ENCODE measurements around the gene ESPL1. TPM values are rescaled to one million over a fixed set of nuclear protein-coding genes. Genes with fewer than 3 reads are reported as not detected.

Gene ESPL1
- polyA plus RNA-seq, 1 experiment: 7.3 TPM

GRCh38 chr12:53252349-53252916 lies 15.7 kb upstream of the ESPL1 start:
- TF ChIP-seq CTCF (IDR thresholded peaks at IDR 0.05; ENCODE audit: insufficient read depth, low read depth, low read length): no peak
- POLR2A ChIA-PET: no interaction called here
- H3K4me3 ChIP-seq (ENCODE audit: low read depth, low read length): peak overlapping the region; percentile 83
- no peaks in the 10 kb centered on the region for H3K27me3 ChIP-seq (ENCODE audit: control insufficient read depth, insufficient read depth, low read length)
- CTCF ChIA-PET: interaction anchor here (0.7 to 5.5 kb wide), 8 partner anchors 9 to 49 kb away, joined by 3 to 40 read pairs (median 4); partner anchors contain the start of gene ESPL1
- no peak for DNase-seq (ENCODE audit: low read depth)
- H3K36me3 ChIP-seq (ENCODE audit: control insufficient read depth, insufficient read depth, low read length): peaks cover 11% of the 10 kb centered on the region

GRCh38 chr12:53253298-53253697 lies 14.8 kb upstream of the ESPL1 start:
- Histone ChIP-seq H3K4me3 (ENCODE audit: low read depth, low read length) (no peak overlapping the region), H3K27me3 (ENCODE audit: control insufficient read depth, insufficient read depth, low read length) (no peaks in the 10 kb centered on the region), H3K36me3 (ENCODE audit: control insufficient read depth, insufficient read depth, low read length) (peaks cover 11% of the 10 kb centered on the region)
- TF ChIP-seq CTCF (IDR thresholded peaks at IDR 0.05; ENCODE audit: insufficient read depth, low read depth, low read length): no peak
- DNase-seq (ENCODE audit: low read depth): no peak
- ChIA-PET CTCF (interaction anchor here (0.5 to 5.5 kb wide), 6 partner anchors 10 to 42 kb away, joined by 3 to 40 read pairs (median 4); partner anchors contain the start of genes ESPL1 and PFDN5), POLR2A (no interaction called here)

- Histone ChIP-seq H3K4me3 (ENCODE audit: low read depth, low read length) (no peak overlapping the region), H3K27me3 (ENCODE audit: control insufficient read depth, insufficient read depth, low read length) (no peaks in the 10 kb centered on the region), H3K36me3 (ENCODE audit: control insufficient read depth, insufficient read depth, low read length) (peaks cover 11% of the 10 kb centered on the region)
- ChIA-PET CTCF (interaction anchor here (1.2 to 5.5 kb wide), 3 partner anchors 12 to 90 kb away, joined by 3 to 40 read pairs (median 5); partner anchors contain the start of gene ESPL1), POLR2A (interaction anchor here (0.7 kb wide), 1 partner anchor 10 kb away, joined by 3 read pairs; no protein-coding TSS in a partner anchor)
- TF ChIP-seq CTCF (IDR thresholded peaks at IDR 0.05; ENCODE audit: insufficient read depth, low read depth, low read length): no peak
- no peak for DNase-seq (ENCODE audit: low read depth)
These were observed 13.1 kb upstream of the ESPL1 start for GRCh38 chr12:53254816-53255545.

- POLR2A ChIA-PET: no interaction called here
- CTCF ChIA-PET: interaction anchor here (5.5 kb wide), 1 partner anchor 11 kb away, joined by 40 read pairs; the partner anchor contains the start of gene ESPL1
- no peak for TF ChIP-seq CTCF (IDR thresholded peaks at IDR 0.05; ENCODE audit: insufficient read depth, low read depth, low read length)
These were observed 12.1 kb upstream of the ESPL1 start for GRCh38 chr12:53255996-53256395.

More at GRCh38 chr12:53255996-53256395, 12.1 kb upstream of the ESPL1 start:
- peaks cover 11% of the 10 kb centered on the region for H3K36me3 ChIP-seq (ENCODE audit: control insufficient read depth, insufficient read depth, low read length)
- no peak for DNase-seq (ENCODE audit: low read depth)
- H3K27me3 ChIP-seq (ENCODE audit: control insufficient read depth, insufficient read depth, low read length): no peaks in the 10 kb centered on the region
- no peak overlapping the region for H3K4me3 ChIP-seq (ENCODE audit: low read depth, low read length)

All from BJ (cell line).